22Rv1 (cell line): ENCODE data around the gene SLC22A15.
A peak's percentile ranks its signal among the peaks of the same experiment; 100 is the strongest.

Source experiments
- H3K27ac ChIP-seq: fragments of 450-650 bp; 2 replicates; pipeline ENCODE4 v1.5.1; 2017
- CTCF ChIP-seq: fragments of 450-650 bp; IDR thresholded peaks from 2 replicates; pipeline ENCODE4 v1.5.1; 2017; ENCODE audit warnings: mild to moderate bottlenecking
- ZFX ChIP-seq: fragments of 450-650 bp; IDR thresholded peaks from 2 replicates; pipeline ENCODE4 v1.6.1; 2017; ENCODE audit warnings: antibody characterized with exemption, borderline replicate concordance

SLC22A15 gene

DNA sequence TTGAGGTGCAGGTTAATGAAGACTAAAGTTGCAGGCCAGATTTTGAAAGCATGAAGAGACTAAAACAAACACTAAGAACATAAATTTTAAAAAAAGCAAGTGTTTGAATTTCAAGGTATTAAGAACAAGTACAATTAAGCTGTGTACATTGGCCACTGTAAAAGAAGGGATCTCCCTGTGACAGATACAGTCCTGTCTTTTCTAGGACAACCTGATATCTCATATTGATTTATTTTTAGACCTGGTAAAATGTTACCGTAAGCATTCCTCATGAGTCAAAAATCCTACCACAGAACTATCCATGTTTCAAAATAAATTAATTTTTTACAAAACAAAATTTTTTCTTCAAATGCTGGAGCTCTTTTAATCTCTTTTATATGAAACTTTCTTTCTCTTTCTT is 39.4 kb downstream of the SLC22A15 start:
- TF ChIP-seq ZFX (no peak), CTCF (no peak)
- no peak overlapping the region for H3K27ac ChIP-seq

GRCh38 chr1:116018007-116018406 is 41.7 kb downstream of the SLC22A15 start:
- TF ChIP-seq CTCF = no peak
- H3K27ac ChIP-seq = no peak overlapping the region

GRCh38 chr1:116019653-116020253 is 43.4 kb downstream of the SLC22A15 start:
- no peak overlapping the region for H3K27ac ChIP-seq
- TF ChIP-seq ZFX (no peak), CTCF (no peak)

DNA sequence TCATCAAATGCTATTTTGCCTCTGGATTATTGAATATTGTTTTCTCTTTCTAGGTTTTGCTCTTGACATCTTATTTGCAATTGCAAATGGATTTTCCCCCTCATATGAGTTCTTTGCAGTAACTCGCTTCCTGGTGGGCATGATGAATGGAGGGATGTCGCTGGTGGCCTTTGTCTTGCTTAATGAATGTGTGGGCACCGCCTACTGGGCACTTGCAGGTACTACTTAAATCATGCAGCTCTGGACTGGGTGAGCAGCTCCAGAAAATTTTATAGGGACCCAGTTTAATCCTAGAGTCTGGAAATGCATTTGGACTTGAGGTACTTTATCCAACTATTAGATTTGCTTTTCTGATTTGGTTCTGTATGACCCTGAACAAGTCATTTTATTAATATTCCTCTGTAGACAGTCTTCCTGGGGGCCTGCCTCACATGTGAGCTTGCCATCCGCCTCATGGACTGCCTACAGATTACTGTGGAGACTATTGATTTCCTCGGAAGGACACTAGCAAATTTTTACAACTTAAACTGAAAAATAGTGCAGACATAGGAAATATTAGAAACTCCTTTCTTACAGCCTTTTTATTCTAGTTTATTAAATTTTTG is 44.5 kb downstream of the SLC22A15 start:
- TF ChIP-seq ZFX (no peak), CTCF (peak; percentile 88)
- H3K27ac ChIP-seq = no peak overlapping the region

GRCh38 chr1:116024626-116025025 is 48.3 kb downstream of the SLC22A15 start:
- TF ChIP-seq CTCF (no peak), ZFX (no peak)
- H3K27ac ChIP-seq = no peak overlapping the region

DNA sequence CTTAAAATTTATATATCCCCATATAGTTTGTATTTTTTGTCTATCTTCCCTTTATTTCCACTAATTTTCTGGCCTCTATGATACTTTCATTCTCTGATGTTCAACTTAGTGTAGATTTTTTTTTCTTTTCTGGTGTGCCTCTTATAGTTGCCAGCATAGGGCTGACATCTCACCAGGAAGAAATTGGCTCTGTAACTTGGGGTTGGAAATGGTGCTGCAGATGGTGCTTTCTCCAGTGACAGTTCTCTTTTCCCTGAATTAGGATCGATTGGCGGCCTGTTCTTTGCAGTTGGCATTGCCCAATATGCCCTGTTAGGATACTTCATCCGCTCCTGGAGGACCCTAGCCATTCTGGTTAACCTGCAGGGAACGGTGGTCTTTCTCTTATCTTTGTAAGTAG is 50.3 kb downstream of the SLC22A15 start:
- no peak overlapping the region for H3K27ac ChIP-seq
- no peak for TF ChIP-seq ZFX
- no peak for TF ChIP-seq CTCF

DNA sequence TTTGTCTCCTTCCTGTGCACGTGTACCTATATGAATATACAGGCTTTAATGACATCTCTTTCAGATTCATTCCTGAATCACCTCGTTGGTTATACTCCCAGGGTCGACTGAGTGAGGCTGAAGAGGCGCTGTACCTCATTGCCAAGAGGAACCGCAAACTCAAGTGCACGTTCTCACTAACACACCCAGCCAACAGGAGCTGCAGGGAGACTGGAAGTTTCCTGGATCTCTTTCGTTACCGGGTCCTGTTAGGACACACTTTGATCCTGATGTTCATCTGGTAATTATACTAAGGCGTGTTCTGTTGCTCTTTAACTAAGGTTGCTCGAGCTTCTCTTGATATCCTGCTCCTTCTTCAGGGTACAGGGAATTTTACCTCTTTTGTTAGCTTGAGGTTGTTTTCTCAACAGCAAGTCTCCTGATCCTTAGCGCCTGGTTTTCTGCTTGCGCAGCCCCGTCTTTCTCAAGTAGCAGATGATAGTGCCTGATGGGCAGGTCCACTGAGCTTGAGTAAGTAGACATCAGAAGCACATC is 55.1 kb downstream of the SLC22A15 start:
- H3K27ac ChIP-seq = no peak overlapping the region
- TF ChIP-seq ZFX = no peak
- no peak for TF ChIP-seq CTCF
